B cell (primary cell): Measurements from ENCODE around the gene SPOCK1. TPM values are rescaled to one million over a fixed set of nuclear protein-coding genes. Genes with fewer than 3 reads are reported as not detected.

Source experiments
- ATAC-seq: fragments of 200-7000 bp; cut with Tn5 transposase; one replicate; pipeline ENCODE4 v1.10.0; 2021; ENCODE audit warnings: low read depth, mild to moderate bottlenecking, moderate number of reproducible peaks, moderate library complexity
- CTCF ChIA-PET: fragments of 350-600 bp; sonication (Branson Sonifier 250); formaldehyde crosslinking; loops from one replicate; lab custom pipeline; 2021; ENCODE audit warnings: antibody characterized with exemption, inconsistent platforms; lab: Charles Lee
- POLR2A ChIA-PET: fragments of 350-600 bp; sonication (Branson Sonifier 250); formaldehyde crosslinking; loops from one replicate; lab custom pipeline; 2021; ENCODE audit warnings: antibody characterized with exemption; lab: Charles Lee
- DNase-seq: peaks from one replicate; pipeline ENCODE4 v3.0.0; 2013
- H2AFZ ChIP-seq: 2 replicates; pipeline ENCODE4 v1.6.1; 2012; ENCODE audit warnings: mild to moderate bottlenecking, low read depth, low read length; ENCODE audit not compliant: insufficient read depth, poor library complexity, severe bottlenecking
- H3K27ac ChIP-seq, 2 donors: 1 replicate in 1 of 2; 2 replicates in 1 of 2; pipeline ENCODE4 v1.5.1; 2012 to 2013; ENCODE audit warnings: low read length in 2 of 2, mild to moderate bottlenecking in 2 of 2, moderate library complexity in 1 of 2
- H3K27me3 ChIP-seq, 4 experiments: fragments of 200-600 bp in 1 of 4; sonication (generic) in 1 of 4; replicated peaks in 1 of 4; 1 replicate in 2 of 4; 2 replicates in 2 of 4; pipeline versions ENCODE4 v1.6.1 to v1.7.0; 2013 to 2016; ENCODE audit warnings: low read length in 3 of 4, mild to moderate bottlenecking in 2 of 4, mixed read lengths in 1 of 4, moderate library complexity in 1 of 4; ENCODE audit not compliant: insufficient read depth in 4 of 4, control insufficient read depth in 3 of 4; ENCODE audit errors: control extremely low read depth in 1 of 4
- H3K36me3 ChIP-seq, 2 experiments: replicated peaks in 1 of 2; 1 replicate in 1 of 2; 2 replicates in 1 of 2; pipeline versions ENCODE4 v1.6.1 to v1.7.1; 2013; ENCODE audit warnings: low read length in 1 of 2; ENCODE audit not compliant: insufficient read depth in 2 of 2, control insufficient read depth in 1 of 2; ENCODE audit errors: control extremely low read depth in 1 of 2, extremely low read depth in 1 of 2
- H3K4me1 ChIP-seq, 2 donors: fragments of 200-600 bp in 1 of 2; sonication (generic) in 1 of 2; 1 replicate in 1 of 2; 2 replicates in 1 of 2; pipeline versions ENCODE4 v1.5.1 to v1.6.1; 2013 to 2017; ENCODE audit warnings: low read length in 2 of 2; ENCODE audit not compliant: control insufficient read depth in 2 of 2, insufficient read depth in 2 of 2
- H3K4me2 ChIP-seq: replicated peaks from 2 replicates; pipeline ENCODE3; 2012; ENCODE audit warnings: mild to moderate bottlenecking, low read depth, low read length; ENCODE audit not compliant: poor library complexity, severe bottlenecking
- H3K4me3 ChIP-seq, 5 experiments: fragments of 200-600 bp in 1 of 5; sonication (generic) in 1 of 5; 1 replicate in 3 of 5; 2 replicates in 2 of 5; pipeline versions ENCODE4 v1.5.1 to v1.7.0; 2011 to 2016; ENCODE audit warnings: low read length in 4 of 5, mild to moderate bottlenecking in 4 of 5, low read depth in 2 of 5, control low read depth in 1 of 5, moderate library complexity in 1 of 5; ENCODE audit not compliant: insufficient read depth in 1 of 5; ENCODE audit errors: control extremely low read depth in 1 of 5, extremely low read depth in 1 of 5
- H3K79me2 ChIP-seq: fragments of 200-600 bp; sonication (generic); one replicate; pipeline ENCODE4 v1.6.0; 2016; ENCODE audit warnings: low read length; ENCODE audit not compliant: control insufficient read depth, insufficient read depth
- H3K9ac ChIP-seq: fragments of 200-600 bp; sonication (generic); 2 replicates; pipeline ENCODE4 v1.6.1; 2017; ENCODE audit warnings: mild to moderate bottlenecking, low read length, moderate library complexity
- H3K9me3 ChIP-seq, 3 donors: one replicate each; pipeline versions ENCODE4 v1.6.1 to v1.7.1; 2013; ENCODE audit warnings: low read length in 2 of 3; ENCODE audit not compliant: control insufficient read depth in 2 of 3, insufficient read depth in 1 of 3; ENCODE audit errors: control extremely low read depth in 1 of 3
- H4K20me1 ChIP-seq: 2 replicates; pipeline ENCODE4 v1.6.0; 2012; ENCODE audit warnings: mild to moderate bottlenecking, low read length; ENCODE audit not compliant: insufficient read depth, control insufficient read depth, poor library complexity, severe bottlenecking
- H3K27ac Mint-ChIP-seq: one replicate; pipeline ENCODE4 v1.8.0; 2021; ENCODE audit warnings: mixed read lengths
- H3K27me3 Mint-ChIP-seq: one replicate; pipeline ENCODE4 v1.8.0; 2021; ENCODE audit warnings: mixed read lengths
- H3K4me1 Mint-ChIP-seq: one replicate; pipeline ENCODE4 v1.8.0; 2021; ENCODE audit warnings: mixed read lengths
- H3K4me3 Mint-ChIP-seq: one replicate; pipeline ENCODE4 v1.8.0; 2021; ENCODE audit warnings: mixed read lengths
- H3K9me3 Mint-ChIP-seq: one replicate; pipeline ENCODE4 v1.8.0; 2022; ENCODE audit warnings: mixed read lengths; ENCODE audit not compliant: insufficient read depth
- EZH2 ChIP-seq: IDR thresholded peaks from 2 replicates; pipeline ENCODE4 v1.6.1; 2012; ENCODE audit warnings: borderline replicate concordance, low read depth, mild to moderate bottlenecking, moderate library complexity, low read length; ENCODE audit not compliant: insufficient read depth, poor library complexity, severe bottlenecking
- WGBS: methylation state at CpG from one replicate; pipeline ENCODE4 v1.1.5; 2013; ENCODE audit warnings: missing lambda C conversion rate; ENCODE audit not compliant: insufficient coverage; 5-methylcytosine and 5-hydroxymethylcytosine counted together
- intact Hi-C: fragments of 100-400 bp; cut with micrococcal nuclease; formaldehyde crosslinking; loops from one replicate; pipeline ENCODE4 v1.10.0; 2022
- polyA plus RNA-seq: library from polyadenylated mRNA; depleted of rRNA; stranded (reverse); fragments of >200 nt; gene quantifications from 2 replicates; pipeline ENCODE4 v1.2.3, GENCODE V29; 2012
- total RNA-seq, 2 donors: library from RNA; stranded (reverse); fragments of 120-200 nt in 1 of 2; gene quantifications; 1 replicate in 1 of 2; 2 replicates in 1 of 2; pipeline versions ENCODE4 v1.2.3 to v1.2.4, GENCODE V29; 2013 to 2022
- TF ChIP-seq, protein P1 (sequence below): fragments of 200-600 bp; IDR thresholded peaks from one replicate; pipeline ENCODE4 v1.8.0; 2022; ENCODE audit warnings: antibody characterized with exemption, mild to moderate bottlenecking

The SPOCK1 gene
- total and polyA plus RNA-seq, 2 donors (not counting 1 experiment from before 2014, with no cell fraction given), result not detected

DNA sequence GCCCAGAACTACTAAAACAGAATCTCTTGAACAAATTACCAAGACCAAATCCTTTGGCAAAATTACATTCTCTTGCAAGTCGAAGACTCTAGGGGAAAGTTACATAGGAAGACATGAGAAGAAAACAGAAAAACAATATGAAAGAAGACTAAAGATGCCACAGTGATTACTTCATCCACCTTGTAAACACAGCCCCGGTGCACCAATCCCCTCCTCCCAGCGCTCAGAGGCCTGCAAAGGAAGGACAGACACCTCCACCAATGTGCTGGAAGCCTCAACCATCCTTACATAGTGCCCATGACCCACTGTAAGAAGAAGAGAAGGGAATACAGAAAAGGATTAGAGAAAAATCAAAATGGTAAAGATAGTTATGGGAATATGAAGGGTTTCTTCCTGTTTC lies 218.5 kb downstream of the SPOCK1 start:
- Mint-ChIP-seq H3K4me3 (no peak overlapping the region), H3K27me3 (peaks cover 4% of the 10 kb centered on the region), H3K9me3 (no peaks in the 10 kb centered on the region), H3K4me1 (no peaks in the 10 kb centered on the region), H3K27ac (no peak overlapping the region)
- H2AFZ ChIP-seq, result no peak overlapping the region
- H3K9ac ChIP-seq, result no peak overlapping the region
- H3K4me1 ChIP-seq, result no peaks in the 10 kb centered on the region
- H3K27me3 ChIP-seq, result no peaks in the 10 kb centered on the region
- CTCF ChIA-PET, result no interaction called here
- no peaks in the 10 kb centered on the region for H3K9me3 ChIP-seq
- no peaks in the 10 kb centered on the region for H3K36me3 ChIP-seq
- TF ChIP-seq, protein P1, sequence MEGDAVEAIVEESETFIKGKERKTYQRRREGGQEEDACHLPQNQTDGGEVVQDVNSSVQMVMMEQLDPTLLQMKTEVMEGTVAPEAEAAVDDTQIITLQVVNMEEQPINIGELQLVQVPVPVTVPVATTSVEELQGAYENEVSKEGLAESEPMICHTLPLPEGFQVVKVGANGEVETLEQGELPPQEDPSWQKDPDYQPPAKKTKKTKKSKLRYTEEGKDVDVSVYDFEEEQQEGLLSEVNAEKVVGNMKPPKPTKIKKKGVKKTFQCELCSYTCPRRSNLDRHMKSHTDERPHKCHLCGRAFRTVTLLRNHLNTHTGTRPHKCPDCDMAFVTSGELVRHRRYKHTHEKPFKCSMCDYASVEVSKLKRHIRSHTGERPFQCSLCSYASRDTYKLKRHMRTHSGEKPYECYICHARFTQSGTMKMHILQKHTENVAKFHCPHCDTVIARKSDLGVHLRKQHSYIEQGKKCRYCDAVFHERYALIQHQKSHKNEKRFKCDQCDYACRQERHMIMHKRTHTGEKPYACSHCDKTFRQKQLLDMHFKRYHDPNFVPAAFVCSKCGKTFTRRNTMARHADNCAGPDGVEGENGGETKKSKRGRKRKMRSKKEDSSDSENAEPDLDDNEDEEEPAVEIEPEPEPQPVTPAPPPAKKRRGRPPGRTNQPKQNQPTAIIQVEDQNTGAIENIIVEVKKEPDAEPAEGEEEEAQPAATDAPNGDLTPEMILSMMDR, result no peak
- no peak for TF ChIP-seq EZH2
- intact Hi-C loops, result no loop called here
- DNase-seq (no peak), ATAC-seq (no peak)
- no peak overlapping the region for H3K27ac ChIP-seq
- no peaks in the 10 kb centered on the region for H4K20me1 ChIP-seq
- WGBS, result no CpG with 5 or more reads among the region's 3 CpGs
- POLR2A ChIA-PET, result no interaction called here
- H3K4me3 ChIP-seq, result no peak overlapping the region
- no peak overlapping the region for H3K4me2 ChIP-seq
- H3K79me2 ChIP-seq, result no peaks in the 10 kb centered on the region

DNA sequence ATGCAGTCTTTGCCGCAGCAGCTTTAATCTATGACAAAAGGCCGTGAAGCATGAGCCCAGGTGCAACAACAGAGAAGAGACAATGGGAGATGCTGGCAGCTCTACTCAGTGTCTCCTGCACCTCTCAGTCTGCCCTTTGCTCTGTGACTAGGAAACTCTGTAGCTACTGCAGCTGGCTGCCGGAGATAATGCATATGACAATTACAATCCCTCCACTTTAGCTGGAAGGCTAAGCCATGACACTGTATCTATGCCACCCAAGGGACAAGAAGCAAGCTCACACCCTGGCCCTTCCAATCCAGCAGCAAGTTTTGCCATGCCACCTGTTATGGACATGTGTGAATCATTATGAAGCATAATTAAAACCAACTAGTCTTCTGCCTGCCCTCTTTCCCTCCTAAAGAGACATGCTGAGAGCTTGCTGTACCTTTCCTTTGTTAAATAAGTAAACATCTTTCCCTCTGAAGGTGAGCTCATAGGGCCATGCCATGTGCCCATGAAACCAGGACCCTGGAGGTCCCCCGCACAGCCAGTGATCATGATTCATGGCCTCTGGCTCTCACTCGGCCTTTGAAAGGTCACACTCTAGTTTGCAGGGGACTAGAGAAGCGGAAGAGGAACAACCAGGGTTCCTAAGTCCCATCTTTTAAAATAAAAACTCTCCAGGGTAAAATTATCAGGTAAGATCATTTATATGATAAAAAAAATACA lies 219.4 kb downstream of the SPOCK1 start:
- ChIA-PET CTCF (no interaction called here), POLR2A (no interaction called here)
- Histone ChIP-seq H3K27me3 (no peaks in the 10 kb centered on the region), H3K9ac (no peak overlapping the region), H3K9me3 (no peaks in the 10 kb centered on the region), H3K79me2 (no peaks in the 10 kb centered on the region), H3K27ac (no peak overlapping the region), H4K20me1 (no peaks in the 10 kb centered on the region), H3K4me2 (no peak overlapping the region), H3K4me1 (no peaks in the 10 kb centered on the region), H3K36me3 (no peaks in the 10 kb centered on the region), H3K4me3 (no peak overlapping the region), H2AFZ (no peak overlapping the region)
- H3K4me1 Mint-ChIP-seq, result no peaks in the 10 kb centered on the region
- ATAC-seq (no peak), DNase-seq (no peak)
- TF ChIP-seq EZH2, result no peak
- TF ChIP-seq, protein P1, result no peak
- H3K9me3 Mint-ChIP-seq, result no peaks in the 10 kb centered on the region
- 99% methylated on average over 4 of the region's 6 CpGs for WGBS
- H3K27me3 Mint-ChIP-seq, result peaks cover 4% of the 10 kb centered on the region
- no peak overlapping the region for H3K27ac Mint-ChIP-seq
- intact Hi-C loops, result no loop called here
- H3K4me3 Mint-ChIP-seq, result no peak overlapping the region
